ENCODE measurements around the gene HECTD4.
"Not testable (repeated sequence)": the region's sequence is repeated elsewhere in the genome, so short reads cannot be mapped to it uniquely, and the experiment has no call there.

HECTD4 gene

DNA sequence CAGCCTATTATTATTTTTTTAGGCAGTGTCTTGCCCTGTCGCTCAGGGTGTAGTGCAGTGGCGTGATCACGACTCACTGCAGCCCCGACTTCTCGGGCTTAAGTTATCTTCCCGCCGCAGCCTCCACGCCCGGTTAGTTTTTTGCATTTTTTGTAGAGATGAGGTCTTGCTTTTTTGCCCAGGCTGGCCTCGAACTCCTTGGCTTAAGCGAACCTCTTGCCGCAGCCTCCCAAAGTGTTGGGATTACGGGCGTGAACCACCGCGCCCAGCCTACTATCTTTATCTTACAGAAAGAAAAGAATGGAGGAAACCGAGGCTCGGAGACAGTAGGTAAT lies 36.0 kb upstream of the HECTD4 start:
- H3K4me3 ChIP-seq (ENCODE audit: low read length) = peak overlapping the region; percentile 81
- H3K9ac ChIP-seq (ENCODE audit: low read length) = peak overlapping the region; percentile 97
- no peaks in the 10 kb centered on the region for H3K36me3 ChIP-seq (ENCODE audit: control insufficient read depth, insufficient read depth, low read length)
- H3K9me3 ChIP-seq (ENCODE audit: control insufficient read depth, low read length) = no peaks in the 10 kb centered on the region
- peaks cover 21% of the 10 kb centered on the region for H3K4me1 ChIP-seq (ENCODE audit: control insufficient read depth, insufficient read depth, low read length)
- no peaks in the 10 kb centered on the region for H3K27me3 ChIP-seq (ENCODE audit: control insufficient read depth, insufficient read depth, low read length)

DNA sequence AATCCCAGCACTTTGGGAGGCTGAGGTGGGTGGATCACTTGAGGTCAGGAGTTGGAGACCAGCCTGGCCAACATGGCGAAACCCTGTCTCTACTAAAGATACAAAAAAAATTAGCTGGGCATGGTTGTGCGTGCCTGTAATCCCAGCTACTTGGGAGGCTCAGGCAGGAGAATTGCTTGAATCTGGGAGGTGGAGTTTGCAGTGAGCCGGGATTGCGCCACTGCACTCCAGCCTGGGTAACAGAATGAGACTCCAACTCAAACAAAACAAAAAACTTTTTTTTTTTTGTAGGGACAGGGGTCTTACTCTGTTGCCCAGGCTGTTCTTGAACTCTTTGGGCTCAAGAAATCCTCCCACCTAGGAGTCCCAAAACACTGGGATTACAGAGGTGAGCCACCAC lies 33.2 kb upstream of the HECTD4 start:
- not testable (repeated sequence) for H3K27me3 ChIP-seq (ENCODE audit: control insufficient read depth, insufficient read depth, low read length); H3K9ac ChIP-seq (ENCODE audit: low read length); H3K9me3 ChIP-seq (ENCODE audit: control insufficient read depth, low read length); H3K4me3 ChIP-seq (ENCODE audit: low read length); H3K36me3 ChIP-seq (ENCODE audit: control insufficient read depth, insufficient read depth, low read length)
- H3K4me1 ChIP-seq (ENCODE audit: control insufficient read depth, insufficient read depth, low read length) = peaks cover 21% of the 10 kb centered on the region

DNA sequence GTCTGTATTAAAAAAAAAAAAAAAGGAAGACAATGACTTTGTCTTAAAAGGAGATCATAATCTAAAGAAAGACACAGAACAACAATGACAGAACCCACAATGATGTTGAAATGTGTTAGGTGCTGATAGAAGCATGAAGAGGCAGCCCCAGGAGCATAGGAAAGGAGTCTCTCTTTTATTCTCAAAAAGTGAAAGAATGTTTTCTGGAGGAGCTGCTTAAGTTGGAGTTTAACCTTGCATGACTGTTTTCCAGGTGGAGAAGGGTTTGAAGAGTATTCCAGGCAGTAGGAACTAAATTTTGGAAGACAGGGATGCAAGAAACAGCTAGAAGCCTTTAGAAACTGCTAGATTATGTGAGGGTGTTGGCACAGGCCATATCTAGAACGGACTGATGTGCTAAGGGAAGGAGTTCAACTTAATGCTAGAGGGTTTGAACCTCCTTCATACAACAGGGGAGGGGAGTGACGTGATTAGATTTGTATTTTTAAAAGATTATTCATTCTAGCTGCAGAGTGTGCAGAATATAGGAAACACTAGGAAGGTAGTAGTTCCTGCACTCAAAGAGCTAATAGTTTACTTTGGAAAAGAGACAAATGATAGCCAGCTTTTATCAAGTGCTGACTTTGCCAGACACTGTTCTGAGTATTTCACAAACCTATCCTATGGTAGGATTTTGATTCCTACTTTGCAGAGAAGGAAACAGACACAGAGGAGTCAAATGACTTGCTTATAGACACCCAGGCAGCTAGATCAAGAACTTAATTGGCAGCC lies 31.8 kb upstream of the HECTD4 start:
- Histone ChIP-seq H3K4me3 (ENCODE audit: low read length) (no peak overlapping the region), H3K27me3 (ENCODE audit: control insufficient read depth, insufficient read depth, low read length) (no peaks in the 10 kb centered on the region), H3K9me3 (ENCODE audit: control insufficient read depth, low read length) (no peaks in the 10 kb centered on the region), H3K36me3 (ENCODE audit: control insufficient read depth, insufficient read depth, low read length) (no peaks in the 10 kb centered on the region), H3K9ac (ENCODE audit: low read length) (no peak overlapping the region), H3K4me1 (ENCODE audit: control insufficient read depth, insufficient read depth, low read length) (peaks cover 12% of the 10 kb centered on the region)

DNA sequence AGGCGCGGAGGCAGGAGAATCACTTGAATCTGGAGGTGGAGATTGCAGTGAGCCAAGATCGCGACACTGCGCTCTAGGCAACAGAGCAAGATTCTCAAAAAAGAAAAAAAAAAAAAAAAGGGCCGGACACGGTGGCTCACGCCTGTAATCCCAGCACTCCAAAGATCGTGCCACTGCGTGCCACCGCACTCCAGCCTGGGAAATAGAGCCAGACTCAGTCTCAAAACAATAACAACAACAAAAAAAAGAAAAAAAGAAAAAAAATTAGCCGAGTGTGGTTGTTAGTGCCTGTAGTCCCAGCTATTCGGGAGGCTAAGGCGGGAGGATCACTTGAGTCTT lies 27.6 kb upstream of the HECTD4 start:
- Histone ChIP-seq H3K27me3 (ENCODE audit: control insufficient read depth, insufficient read depth, low read length) (no peaks in the 10 kb centered on the region), H3K9me3 (ENCODE audit: control insufficient read depth, low read length) (no peaks in the 10 kb centered on the region), H3K4me3 (ENCODE audit: low read length) (no peak overlapping the region), H3K4me1 (ENCODE audit: control insufficient read depth, insufficient read depth, low read length) (peaks cover 28% of the 10 kb centered on the region), H3K36me3 (ENCODE audit: control insufficient read depth, insufficient read depth, low read length) (peaks cover 8% of the 10 kb centered on the region), H3K9ac (ENCODE audit: low read length) (no peak overlapping the region)

DNA sequence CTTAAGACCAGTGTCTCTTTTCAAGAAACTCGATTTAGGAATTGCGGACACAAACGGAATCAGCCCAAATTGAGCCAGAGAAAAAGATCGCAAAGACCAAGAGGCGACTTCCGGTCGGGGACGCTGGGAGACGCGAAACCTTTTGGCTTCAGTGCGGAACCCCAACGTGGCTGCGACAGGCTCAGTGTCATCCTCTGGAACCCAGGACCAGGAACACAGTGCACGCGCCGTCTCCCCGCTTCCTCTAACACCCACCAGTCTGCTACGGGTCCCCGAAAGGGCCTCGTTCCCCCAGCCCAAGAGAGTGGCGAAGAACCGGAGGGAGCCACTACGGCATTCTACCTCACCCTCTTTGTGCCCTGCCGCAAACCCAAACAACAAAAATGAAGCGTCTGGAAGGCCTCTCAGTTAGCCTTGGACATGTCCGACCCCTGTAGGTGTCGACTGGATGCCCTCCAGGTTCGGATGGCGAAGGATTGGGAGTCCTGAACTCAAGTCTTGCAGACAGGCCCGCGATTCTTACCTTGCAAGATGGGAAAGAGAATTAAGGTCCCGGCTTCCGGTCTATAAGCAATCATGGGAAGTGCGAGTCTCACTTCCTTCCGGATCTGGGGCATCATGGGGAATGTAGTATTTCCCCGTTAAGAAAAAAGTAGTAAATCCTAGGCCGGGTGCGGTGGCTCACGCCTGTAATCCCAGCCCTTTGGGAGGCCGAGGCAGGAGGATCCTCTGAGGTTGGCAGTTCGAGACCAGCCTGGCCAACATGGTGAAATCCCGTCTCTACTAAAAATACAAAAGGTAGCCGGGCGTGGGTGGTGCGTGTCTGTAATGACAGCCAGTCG lies 27.1 kb upstream of the HECTD4 start, which contains the start of gene RPL6:
TSS of gene RPL6 (minus strand) at position 542 of the 842 bp plus-strand sequence. CDS start 949 bp downstream, outside the sequence.
- Histone ChIP-seq H3K27me3 (ENCODE audit: control insufficient read depth, insufficient read depth, low read length) (no peaks in the 10 kb centered on the region), H3K9ac (ENCODE audit: low read length) (peak within 1 kb of the TSS; percentile 90)

DNA sequence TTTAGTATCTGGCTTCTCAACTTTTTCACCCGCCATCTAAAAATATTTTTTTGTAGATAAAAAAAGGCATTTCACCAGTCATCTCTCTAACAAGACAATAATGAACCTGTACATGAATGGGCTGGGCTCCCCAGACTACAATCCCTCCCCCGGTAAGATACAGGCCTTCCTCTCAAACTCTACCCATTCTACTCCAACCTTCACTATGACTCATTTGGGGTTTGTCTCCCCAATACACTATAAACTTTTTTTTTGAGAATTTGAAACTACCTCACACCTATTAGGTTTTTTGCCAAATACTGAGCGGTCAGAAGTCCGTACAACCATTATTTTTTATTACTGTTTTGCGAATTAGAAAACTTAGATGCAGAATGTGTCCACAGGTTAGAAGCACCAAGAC lies 26.4 kb upstream of the HECTD4 start:
- H3K9ac ChIP-seq (ENCODE audit: low read length) = peak overlapping the region; percentile 90
- H3K4me3 ChIP-seq (ENCODE audit: low read length) = peak overlapping the region; percentile 92
- peaks cover 20% of the 10 kb centered on the region for H3K4me1 ChIP-seq (ENCODE audit: control insufficient read depth, insufficient read depth, low read length)
- peaks cover 13% of the 10 kb centered on the region for H3K36me3 ChIP-seq (ENCODE audit: control insufficient read depth, insufficient read depth, low read length)
- H3K27me3 ChIP-seq (ENCODE audit: control insufficient read depth, insufficient read depth, low read length) = no peaks in the 10 kb centered on the region
- H3K9me3 ChIP-seq (ENCODE audit: control insufficient read depth, low read length) = no peaks in the 10 kb centered on the region

More for the DNA sequence above, 27.1 kb upstream of the HECTD4 start, which contains the start of gene RPL6:
- H3K4me3 ChIP-seq (ENCODE audit: low read length) = peak within 1 kb of the TSS; percentile 92
- peaks cover 13% of the 10 kb centered on the region for H3K36me3 ChIP-seq (ENCODE audit: control insufficient read depth, insufficient read depth, low read length)
- H3K4me1 ChIP-seq (ENCODE audit: control insufficient read depth, insufficient read depth, low read length) = peaks cover 25% of the 10 kb centered on the region
- H3K9me3 ChIP-seq (ENCODE audit: control insufficient read depth, low read length) = no peaks in the 10 kb centered on the region

DNA sequence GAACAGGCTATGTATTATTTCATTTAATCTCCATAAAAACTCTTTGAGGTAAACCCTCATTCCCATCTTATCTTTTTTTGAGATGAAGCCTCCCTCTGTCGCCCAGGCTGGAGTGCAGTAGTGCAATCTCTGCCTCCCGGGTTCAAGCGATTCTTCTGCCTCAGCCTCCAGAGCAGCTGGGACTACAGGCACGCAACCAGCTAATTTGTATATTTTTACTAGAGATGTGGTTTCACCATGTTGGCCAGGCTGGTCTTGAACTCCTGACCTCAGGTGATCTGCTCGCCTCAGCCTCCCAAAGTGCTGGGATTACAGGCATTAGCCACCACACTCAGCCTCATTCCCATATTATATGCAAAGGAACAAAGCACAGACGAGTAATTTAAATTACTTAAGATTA lies 25.5 kb upstream of the HECTD4 start:
- H3K4me3 ChIP-seq (ENCODE audit: low read length); H3K27me3 ChIP-seq (ENCODE audit: control insufficient read depth, insufficient read depth, low read length); H3K9me3 ChIP-seq (ENCODE audit: control insufficient read depth, low read length): not testable (repeated sequence)
- Histone ChIP-seq H3K9ac (ENCODE audit: low read length) (peak overlapping the region; percentile 90), H3K4me1 (ENCODE audit: control insufficient read depth, insufficient read depth, low read length) (peaks cover 18% of the 10 kb centered on the region), H3K36me3 (ENCODE audit: control insufficient read depth, insufficient read depth, low read length) (peaks cover 13% of the 10 kb centered on the region)

DNA sequence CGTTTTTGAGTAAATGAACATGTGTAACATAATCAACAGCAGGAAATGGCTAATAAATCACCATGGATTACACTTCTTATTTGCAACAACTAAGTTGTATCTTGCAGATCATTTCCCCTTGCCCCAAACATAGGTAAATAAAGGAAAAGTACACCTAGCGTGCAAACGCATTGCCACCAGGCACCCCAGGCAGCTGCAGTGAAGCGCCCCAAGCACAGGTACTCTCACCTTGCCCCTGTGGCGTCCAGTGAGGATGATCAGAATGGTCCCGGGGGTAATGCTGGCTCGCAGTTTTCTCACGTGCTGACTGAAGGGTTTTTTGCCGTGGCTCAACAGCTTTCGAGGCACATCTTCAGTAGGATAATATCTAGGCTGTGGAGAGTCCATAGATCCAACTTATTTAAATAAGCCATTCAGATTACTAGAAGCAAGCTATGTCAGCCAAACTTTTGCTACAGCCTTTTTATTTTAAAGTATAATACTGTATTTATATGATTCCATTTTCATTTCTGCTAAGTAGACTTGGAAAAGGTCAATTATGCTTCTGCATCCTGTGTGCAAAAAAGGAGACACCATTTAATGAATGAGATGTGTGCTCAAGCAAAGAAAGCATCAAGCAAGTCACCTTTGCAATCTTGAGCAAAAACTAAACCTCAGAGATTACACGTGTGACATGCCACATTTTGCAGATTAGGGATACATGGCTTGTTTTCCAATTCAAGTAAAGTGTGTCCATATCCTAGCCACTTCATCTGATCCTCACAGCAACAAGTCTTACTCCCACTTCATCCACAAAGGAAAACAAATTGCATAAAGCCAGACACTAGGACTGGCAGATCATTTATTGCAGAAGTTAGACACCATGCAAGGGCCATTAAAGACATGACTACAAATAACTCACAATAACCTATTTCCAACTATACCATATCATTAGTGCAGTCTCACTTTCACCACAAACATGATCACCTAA lies 24.6 kb upstream of the HECTD4 start:
- H3K4me1 ChIP-seq (ENCODE audit: control insufficient read depth, insufficient read depth, low read length) = peaks cover 18% of the 10 kb centered on the region
- H3K4me3 ChIP-seq (ENCODE audit: low read length) = no peak overlapping the region
- no peak overlapping the region for H3K9ac ChIP-seq (ENCODE audit: low read length)
- no peaks in the 10 kb centered on the region for H3K27me3 ChIP-seq (ENCODE audit: control insufficient read depth, insufficient read depth, low read length)
- no peaks in the 10 kb centered on the region for H3K9me3 ChIP-seq (ENCODE audit: control insufficient read depth, low read length)
- H3K36me3 ChIP-seq (ENCODE audit: control insufficient read depth, insufficient read depth, low read length) = peaks cover 13% of the 10 kb centered on the region

DNA sequence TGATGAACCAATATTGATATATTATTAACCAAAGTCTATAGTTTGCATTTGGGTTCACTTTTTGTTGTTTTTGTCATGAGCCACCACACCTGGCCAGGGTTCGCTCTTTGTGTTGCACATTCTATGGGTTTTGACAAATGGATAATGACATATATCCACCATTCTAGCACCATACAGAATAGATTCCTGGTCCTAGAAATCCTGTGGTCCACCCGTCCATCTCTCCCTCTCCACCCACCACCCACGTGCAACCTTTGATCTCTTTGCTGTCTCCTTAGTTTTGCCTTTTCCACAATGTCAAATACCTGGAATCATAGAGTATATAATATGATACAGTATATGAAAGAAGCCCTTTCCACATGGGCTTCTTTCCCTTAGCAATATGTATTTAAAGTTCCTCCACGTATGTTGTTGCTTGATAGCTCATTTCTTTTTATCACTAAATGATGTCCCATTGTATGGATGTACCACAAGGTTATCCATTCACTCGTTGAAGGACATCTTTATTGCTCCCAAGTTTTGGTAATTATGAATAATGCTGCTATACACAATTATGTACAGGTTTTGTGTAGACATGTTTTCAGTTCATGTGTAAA lies 19.8 kb upstream of the HECTD4 start:
- Histone ChIP-seq H3K9me3 (ENCODE audit: control insufficient read depth, low read length) (no peaks in the 10 kb centered on the region), H3K27me3 (ENCODE audit: control insufficient read depth, insufficient read depth, low read length) (no peaks in the 10 kb centered on the region), H3K36me3 (ENCODE audit: control insufficient read depth, insufficient read depth, low read length) (peaks cover 6% of the 10 kb centered on the region), H3K9ac (ENCODE audit: low read length) (no peak overlapping the region), H3K4me3 (ENCODE audit: low read length) (no peak overlapping the region), H3K4me1 (ENCODE audit: control insufficient read depth, insufficient read depth, low read length) (peaks cover 1% of the 10 kb centered on the region)

DNA sequence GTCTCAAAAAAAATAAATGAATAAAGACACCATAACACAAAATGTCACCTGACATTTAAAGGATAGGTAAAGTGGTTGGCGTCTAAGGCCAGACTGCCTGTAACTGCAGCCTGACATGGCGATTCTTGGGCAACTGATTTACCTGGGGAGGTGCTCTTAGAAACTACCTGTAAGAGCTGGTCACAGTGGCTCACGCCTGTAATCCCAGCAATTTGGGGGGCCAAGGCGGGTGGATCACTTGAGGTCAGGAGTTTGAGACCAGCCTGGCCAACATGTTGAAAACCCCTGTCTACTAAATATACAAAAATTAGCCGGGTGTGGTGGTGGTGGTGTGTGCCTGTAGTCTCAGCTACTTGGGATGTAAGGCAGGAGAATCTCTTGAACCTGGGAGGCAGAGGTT lies 18.8 kb upstream of the HECTD4 start:
- H3K27me3 ChIP-seq (ENCODE audit: control insufficient read depth, insufficient read depth, low read length) = no peaks in the 10 kb centered on the region
- H3K36me3 ChIP-seq (ENCODE audit: control insufficient read depth, insufficient read depth, low read length) = peaks cover 5% of the 10 kb centered on the region
- no peak overlapping the region for H3K4me3 ChIP-seq (ENCODE audit: low read length)
- H3K9ac ChIP-seq (ENCODE audit: low read length) = no peak overlapping the region
- no peaks in the 10 kb centered on the region for H3K9me3 ChIP-seq (ENCODE audit: control insufficient read depth, low read length)
- no peaks in the 10 kb centered on the region for H3K4me1 ChIP-seq (ENCODE audit: control insufficient read depth, insufficient read depth, low read length)

DNA sequence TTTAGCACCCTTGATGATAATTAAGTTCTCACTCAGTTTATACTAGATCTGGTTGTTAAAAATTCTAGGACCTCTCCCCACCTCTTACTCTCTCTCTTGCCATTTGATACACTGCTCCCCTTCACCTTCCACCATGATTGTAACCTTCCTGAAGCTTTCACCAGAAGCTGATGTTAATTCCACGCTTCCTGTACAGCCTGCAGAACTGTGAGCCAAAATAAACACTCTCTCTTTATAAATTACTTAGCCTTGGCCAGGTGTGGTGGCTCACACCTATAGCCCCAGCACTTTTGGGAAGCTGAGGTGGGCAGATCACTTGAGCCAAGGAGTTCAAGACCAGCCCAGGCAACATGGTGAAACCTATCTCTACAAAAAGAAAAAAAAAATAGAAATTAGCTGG lies 11.1 kb upstream of the HECTD4 start:
- Histone ChIP-seq H3K9me3 (ENCODE audit: control insufficient read depth, low read length) (no peaks in the 10 kb centered on the region), H3K27me3 (ENCODE audit: control insufficient read depth, insufficient read depth, low read length) (no peaks in the 10 kb centered on the region), H3K36me3 (ENCODE audit: control insufficient read depth, insufficient read depth, low read length) (no peaks in the 10 kb centered on the region), H3K4me1 (ENCODE audit: control insufficient read depth, insufficient read depth, low read length) (no peaks in the 10 kb centered on the region), H3K9ac (ENCODE audit: low read length) (no peak overlapping the region), H3K4me3 (ENCODE audit: low read length) (no peak overlapping the region)
